HG03064 (cell line): Measurements from ENCODE around the gene RARG.

ENCODE experiments used
- ATAC-seq: cut with Tn5 transposase; IDR thresholded peaks from one replicate; pipeline ENCODE4 v1.9.1; 2021; ENCODE audit warnings: low read depth; ENCODE audit not compliant: unreplicated experiment

The RARG gene

DNA sequence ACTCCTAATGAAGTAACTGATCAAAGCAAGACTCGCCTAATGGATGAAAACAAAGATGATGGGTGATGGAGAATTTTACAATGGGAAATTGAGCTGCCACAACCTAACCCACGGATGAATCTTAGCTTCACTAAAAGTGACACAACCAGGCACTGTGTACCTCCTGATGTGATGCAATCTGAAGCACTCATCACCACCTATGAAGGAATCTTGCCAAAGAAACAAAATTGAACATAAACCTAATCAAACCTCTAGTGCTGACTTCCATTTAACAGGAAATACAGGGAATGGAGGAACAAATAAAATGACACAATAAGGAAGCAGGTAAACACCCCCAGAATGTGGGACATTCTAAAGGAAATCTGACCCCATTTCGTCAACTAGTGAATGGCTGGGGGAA is 13.3 kb upstream of the RARG start:
- ATAC-seq, result no peak

DNA sequence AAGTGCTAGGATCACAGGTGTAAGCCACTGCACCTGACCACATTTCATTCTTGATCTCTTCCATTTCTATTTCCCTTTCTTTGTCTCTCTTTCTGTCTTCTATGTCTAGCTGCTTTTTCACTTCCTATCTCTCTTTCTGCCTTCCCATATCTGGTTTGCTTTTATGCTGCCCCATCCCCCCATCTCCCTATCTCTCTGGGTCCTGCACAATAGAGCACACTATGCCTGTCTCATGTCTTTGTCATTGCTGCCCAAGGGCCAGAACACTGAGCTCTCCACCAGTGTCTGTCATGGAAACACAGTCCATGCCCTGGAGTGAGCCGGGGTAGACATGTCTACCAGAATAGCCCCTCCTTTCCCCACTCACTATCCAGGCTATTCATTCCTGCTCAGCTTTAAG is 12.3 kb upstream of the RARG start:
- no peak for ATAC-seq

- no peak for ATAC-seq
Observed at GRCh38 chr12:53241623-53242412, 9.8 kb upstream of the RARG start.

GRCh38 chr12:53239643-53240258 is 7.7 kb upstream of the RARG start:
- no peak for ATAC-seq

GRCh38 chr12:53236443-53237111 is 4.6 kb upstream of the RARG start:
- no peak for ATAC-seq

DNA sequence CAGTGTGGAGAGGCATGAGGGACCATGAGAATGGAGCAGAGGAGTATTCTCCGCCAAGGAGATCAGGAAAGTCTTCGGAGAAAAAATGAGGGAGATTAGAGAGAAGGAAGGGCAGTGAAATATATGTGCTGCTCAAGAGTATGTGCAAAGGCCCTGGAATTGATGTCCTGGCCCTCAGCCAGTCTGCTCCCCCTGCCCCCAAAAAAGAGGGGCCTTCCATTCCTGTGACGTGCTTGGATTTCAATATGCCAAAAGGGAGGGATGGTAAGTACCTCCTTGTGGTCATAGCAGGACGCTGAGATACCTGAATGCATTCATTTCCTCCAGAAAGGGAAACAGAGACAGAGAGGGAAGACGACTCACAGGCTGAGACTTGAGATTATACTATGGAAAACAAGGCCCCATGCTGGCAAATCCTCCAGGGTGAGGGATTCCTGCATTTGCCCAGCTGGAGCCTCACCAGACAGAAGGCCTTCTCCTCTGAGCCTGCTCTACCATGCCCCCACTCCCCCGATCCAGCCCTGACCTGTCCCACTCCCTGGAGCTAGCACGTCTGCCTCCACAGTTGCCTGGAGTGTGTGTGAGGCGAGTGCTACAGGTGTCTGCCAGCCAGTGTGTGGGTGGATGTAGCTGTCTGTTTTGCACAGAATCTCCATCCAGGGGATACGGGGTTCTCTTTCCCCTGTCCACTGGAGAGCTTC is 3.9 kb upstream of the RARG start:
- ATAC-seq, result no peak

DNA sequence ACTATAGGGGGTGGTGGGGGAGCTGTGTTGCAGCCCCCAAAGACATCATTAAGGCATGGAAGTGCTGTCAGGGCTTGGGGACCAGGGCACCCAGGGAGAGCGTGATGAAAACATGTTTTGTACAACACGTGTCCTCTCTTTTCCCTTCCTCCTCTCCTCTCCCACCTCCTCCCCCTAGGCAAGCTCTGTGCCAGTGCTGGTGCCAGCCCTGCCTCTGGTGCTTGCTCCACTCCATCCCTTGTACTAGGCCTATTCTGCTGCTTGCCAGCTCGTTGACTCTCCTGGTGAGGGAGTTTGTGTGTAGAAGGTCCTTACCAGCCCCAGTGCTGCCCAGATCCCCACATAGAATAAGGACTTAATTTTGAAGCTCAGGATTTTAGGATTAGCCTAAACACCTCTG is 3.2 kb upstream of the RARG start:
- no peak for ATAC-seq

DNA sequence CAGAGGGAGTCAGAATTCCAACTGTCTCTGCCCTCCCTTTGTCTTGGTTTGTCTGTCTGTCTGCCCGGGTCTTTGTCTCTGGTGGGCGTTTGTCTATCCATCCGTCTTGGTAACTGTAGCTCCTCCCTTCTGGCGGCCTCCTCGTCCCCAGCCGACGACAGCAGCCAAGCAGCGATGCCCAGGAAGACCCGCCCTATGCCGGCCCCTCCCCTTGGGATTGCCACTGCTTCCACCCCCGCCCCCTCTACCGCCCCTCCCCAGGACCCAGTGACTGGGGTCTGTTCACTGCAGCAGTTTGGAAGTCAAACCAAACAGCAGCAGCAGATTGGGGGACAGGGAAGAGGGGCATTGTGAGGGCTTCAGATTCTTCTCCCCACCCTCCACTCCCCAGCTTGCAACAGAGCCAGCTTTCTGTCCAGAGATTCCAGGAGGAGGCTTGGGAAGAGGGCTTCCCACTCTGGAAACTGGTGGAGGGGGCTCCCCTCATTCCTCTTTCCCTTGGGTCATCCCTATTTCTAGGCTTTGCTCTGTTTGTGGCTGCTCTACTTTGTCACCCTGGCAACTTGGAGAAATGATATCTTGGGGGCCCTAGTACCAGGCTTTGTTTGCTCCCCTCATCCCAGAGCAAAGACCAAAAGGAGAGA is 2.4 kb upstream of the RARG start:
- no peak for ATAC-seq

DNA sequence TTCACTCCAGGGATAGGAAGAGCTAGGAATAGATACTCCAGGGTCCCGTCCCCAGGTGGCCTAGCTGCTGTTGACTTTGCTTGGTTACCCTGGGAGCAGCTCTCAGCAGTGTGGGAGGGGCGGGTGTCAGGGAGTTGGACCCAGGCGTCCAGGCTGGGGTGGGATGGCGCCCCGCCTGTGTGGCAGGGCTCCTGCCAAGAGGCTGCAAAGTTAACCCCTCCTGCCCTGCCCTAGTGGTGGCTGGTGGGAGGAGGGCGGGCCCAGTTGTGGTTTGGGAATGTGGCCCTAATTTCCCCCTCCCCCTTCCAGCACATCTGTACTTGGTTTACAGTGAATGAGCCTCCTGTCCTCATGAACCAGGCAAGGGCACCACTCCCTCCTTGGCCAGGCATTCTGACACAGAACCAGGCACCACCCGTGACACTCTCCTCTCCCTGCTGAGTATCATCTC is 1.7 kb upstream of the RARG start:
- no peak for ATAC-seq

DNA sequence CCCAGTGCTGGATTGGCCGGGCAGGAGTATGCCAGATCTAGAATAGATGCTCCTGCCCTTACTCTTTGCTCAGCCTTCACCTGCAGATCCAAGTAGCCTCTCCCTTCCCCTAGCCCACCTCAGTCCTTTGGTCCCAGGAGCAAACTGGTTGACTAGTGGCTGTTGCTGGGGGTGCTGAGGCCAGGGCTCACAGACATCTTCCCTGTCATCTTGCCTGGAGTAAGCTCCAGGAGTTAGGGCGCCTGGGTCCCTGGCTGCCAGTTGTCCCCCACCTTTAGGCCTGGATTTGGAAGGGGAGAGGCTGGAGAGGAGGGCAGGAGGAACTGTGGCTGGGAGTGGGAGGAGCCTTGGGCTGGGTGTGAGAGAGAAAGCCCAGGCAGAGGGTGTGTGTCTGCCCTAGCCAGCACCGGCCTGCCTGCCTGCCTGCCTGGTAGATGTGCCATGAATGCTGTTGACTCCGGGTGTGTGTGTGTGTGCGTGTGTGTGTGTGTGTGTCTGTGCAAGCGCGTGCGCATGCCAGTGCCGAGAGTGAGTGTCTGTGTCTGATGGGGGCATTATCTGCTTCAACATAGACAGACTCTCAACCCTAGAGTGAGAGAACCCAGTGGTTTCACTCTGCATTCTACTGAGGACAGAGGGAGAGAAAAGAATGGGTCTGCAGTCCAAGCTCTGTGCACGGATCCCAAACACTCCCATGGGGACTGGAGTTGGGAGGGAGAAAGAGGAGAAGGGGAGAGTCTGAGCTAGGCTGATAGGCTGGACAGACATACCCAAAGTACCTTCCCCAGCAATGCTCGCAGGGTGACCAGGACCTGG is 845 bp upstream of the RARG start:
- ATAC-seq, result no peak

DNA sequence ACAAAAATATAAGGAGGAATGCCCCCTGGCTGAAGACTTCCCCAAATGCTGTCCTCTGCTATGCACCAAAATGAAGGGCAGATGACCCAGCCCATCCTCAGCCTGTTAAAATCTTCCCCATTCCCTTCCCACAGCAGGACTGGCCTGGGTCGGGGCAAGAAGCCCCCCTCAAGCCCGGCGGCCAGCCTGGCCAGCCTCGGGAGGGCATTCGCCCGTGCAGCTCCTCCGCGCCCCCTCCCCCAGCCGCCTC is 413 bp downstream of the RARG start:
- no peak for ATAC-seq

DNA sequence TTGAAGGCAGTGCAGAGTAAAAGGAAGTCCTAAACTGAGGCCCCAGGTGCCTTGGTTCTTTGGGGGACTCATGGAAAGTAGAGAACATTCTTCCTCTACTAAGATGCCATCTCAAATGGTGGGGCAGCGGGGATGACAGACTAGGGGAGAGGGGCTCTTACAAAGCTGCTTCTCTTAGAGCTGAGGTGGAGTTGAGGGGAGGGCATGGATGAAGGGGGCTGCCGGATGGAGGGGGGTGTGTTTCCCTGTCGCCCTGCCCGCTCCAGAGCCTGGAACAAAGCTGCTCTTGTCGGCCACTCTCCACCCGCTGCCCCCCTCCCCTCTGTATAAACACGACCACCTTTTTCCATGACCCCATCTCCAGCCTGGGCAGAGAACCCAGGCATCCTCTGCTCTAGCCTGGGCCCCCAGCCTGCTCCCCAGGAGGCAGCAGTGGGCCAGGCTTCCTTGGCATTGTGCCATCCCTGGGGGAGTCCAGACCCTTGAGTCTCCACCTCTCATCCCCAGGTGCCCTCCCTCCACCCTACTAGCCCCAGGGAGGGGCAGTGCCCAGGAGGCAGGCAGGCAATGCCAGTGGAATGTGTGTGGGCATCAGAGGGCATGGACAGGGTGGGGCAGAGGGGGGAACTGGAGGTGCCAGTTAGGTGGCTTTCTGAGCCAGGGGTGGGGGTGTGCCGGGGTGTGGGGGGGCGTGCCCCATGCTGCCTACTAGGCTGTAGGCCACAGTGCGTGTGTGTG is 1.7 kb downstream of the RARG start:
- ATAC-seq, result no peak

DNA sequence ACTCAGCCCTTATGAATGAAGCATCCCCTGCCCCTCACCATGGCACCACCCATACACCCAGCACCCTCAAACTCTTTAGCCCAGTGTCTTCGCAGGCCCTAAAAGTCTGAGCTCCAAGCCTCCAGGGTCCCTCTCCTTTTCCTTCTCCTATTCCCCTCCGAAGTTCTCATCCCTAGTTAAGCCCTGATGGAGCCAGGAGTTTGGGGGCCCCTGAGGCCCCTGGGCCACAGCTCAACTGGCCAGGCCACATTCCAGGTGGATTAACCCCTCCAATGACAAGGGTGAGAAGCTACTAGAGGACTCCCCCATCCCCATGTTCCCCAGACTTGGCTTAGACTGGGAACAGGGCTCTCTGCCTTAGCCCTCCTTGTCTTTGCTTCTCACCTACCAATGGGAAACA is 2.6 kb downstream of the RARG start:
- no peak for ATAC-seq

- no peak for ATAC-seq
Observed at GRCh38 chr12:53227836-53228235, 4.2 kb downstream of the RARG start.

- ATAC-seq, result no peak
Observed at GRCh38 chr12:53227341-53227740, 4.7 kb downstream of the RARG start.

DNA sequence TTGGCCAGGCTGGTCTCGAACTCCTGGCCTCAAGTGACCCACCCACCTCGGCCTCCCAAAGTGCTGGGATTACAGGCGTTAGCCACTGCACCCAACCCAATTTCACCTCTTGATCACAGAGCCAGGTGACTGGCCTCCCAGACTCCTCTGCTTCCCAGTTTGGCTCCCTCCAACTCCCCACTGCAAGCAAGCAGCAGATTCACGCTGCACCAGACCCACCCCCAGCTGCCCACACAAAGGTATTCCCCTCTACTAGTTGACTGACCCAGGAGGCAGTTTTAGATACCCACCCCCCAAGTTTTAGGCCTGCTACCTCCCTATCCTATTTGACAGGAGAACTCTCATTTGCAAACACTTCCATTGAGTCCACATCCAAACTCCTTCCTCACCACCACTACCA is 5.2 kb downstream of the RARG start:
- ATAC-seq, result no peak

GRCh38 chr12:53225635-53226424 is 6.2 kb downstream of the RARG start:
- ATAC-seq, result no peak

GRCh38 chr12:53224897-53225634 is 6.9 kb downstream of the RARG start:
- no peak for ATAC-seq
